ENCODE measurements around the gene FLYWCH1. TPM values are rescaled to one million over a fixed set of nuclear protein-coding genes. Genes with fewer than 3 reads are reported as not detected.

The FLYWCH1 gene
- total RNA-seq, 1 donor from 2014 or later: 5.1 TPM

DNA sequence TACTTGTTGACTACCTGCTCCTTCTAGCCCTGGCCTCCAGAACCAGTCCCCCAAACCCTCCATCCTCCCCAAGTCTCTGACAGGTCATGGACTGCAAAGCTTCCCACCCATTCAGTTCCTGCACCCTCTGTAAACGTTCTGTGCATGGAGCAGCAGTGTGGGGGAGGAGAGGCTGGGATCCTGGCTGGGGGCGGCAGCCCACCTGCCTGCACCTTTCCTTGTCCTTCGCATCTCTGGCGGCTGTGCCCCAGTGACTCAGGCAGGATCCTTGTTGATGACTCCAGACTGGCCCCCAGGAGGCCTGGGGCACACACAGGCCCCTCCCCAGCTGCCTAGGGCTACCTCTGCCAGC lies 70.1 kb downstream of the FLYWCH1 start:
- Histone ChIP-seq H3K4me2 (peak overlapping the region; percentile 78), H3K9ac (no peak overlapping the region), H3K4me3 (peak overlapping the region; percentile 65), H3K27ac (peak overlapping the region; percentile 32), H3K27me3 (peaks cover 7% of the 10 kb centered on the region), H3K4me1 (peaks cover 26% of the 10 kb centered on the region), H3F3A (ENCODE audit: low read depth) (peaks cover 38% of the 10 kb centered on the region), H3K9me3 (ENCODE audit: low read depth) (no peaks in the 10 kb centered on the region), H3K36me3 (no peaks in the 10 kb centered on the region), H3K79me2 (ENCODE audit: low read depth) (peaks cover 16% of the 10 kb centered on the region), H4K20me1 (ENCODE audit: low read depth) (peaks cover 13% of the 10 kb centered on the region), H2AFZ (replicated peaks) (no peak overlapping the region)
- TF ChIP-seq, protein P1, sequence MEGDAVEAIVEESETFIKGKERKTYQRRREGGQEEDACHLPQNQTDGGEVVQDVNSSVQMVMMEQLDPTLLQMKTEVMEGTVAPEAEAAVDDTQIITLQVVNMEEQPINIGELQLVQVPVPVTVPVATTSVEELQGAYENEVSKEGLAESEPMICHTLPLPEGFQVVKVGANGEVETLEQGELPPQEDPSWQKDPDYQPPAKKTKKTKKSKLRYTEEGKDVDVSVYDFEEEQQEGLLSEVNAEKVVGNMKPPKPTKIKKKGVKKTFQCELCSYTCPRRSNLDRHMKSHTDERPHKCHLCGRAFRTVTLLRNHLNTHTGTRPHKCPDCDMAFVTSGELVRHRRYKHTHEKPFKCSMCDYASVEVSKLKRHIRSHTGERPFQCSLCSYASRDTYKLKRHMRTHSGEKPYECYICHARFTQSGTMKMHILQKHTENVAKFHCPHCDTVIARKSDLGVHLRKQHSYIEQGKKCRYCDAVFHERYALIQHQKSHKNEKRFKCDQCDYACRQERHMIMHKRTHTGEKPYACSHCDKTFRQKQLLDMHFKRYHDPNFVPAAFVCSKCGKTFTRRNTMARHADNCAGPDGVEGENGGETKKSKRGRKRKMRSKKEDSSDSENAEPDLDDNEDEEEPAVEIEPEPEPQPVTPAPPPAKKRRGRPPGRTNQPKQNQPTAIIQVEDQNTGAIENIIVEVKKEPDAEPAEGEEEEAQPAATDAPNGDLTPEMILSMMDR (IDR thresholded peaks at IDR 0.05): no peak
- TF ChIP-seq EZH2phosphoT487 (IDR thresholded peaks at IDR 0.05) (no peak), EZH2 (IDR thresholded peaks at IDR 0.05) (no peak)
- H3K4me3 Mint-ChIP-seq: peak overlapping the region; percentile 76
- peaks cover 26% of the 10 kb centered on the region for H3K4me1 Mint-ChIP-seq
- H3K27me3 Mint-ChIP-seq (ENCODE audit: insufficient read depth, low read depth): peaks cover 9% of the 10 kb centered on the region
- no peak overlapping the region for H3K27ac Mint-ChIP-seq
- H3K9me3 Mint-ChIP-seq: no peaks in the 10 kb centered on the region
- peak; percentile 27 for DNase-seq (ENCODE audit: low spot score)
- H3K36me3 Mint-ChIP-seq: peaks cover 2% of the 10 kb centered on the region

DNA sequence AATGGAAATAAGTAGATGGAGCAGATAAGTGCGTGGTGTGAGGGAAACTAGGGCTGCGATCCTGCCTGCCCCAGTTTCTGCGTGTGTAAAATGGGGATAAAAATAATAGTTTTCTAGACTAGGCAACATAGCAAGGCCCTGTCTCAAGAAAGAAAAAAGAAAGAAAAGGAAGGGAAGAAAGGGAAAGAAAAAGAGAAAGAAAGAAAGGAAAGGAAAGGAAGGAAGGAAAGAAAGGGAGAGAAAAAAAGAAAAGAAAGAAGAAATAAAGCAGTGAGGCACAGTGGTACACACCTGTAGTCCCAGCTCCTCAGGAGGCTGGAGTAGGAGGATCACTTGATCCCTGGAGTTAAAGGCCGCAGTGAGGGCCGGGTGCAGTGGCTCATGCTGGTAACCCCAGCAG lies 70.7 kb downstream of the FLYWCH1 start:
- Histone ChIP-seq H4K20me1 (ENCODE audit: low read depth) (peaks cover 8% of the 10 kb centered on the region), H3F3A (ENCODE audit: low read depth) (peaks cover 38% of the 10 kb centered on the region), H3K4me1 (peaks cover 26% of the 10 kb centered on the region), H2AFZ (replicated peaks) (no peak overlapping the region), H3K4me3 (no peak overlapping the region), H3K9me3 (ENCODE audit: low read depth) (no peaks in the 10 kb centered on the region), H3K27me3 (peaks cover 7% of the 10 kb centered on the region), H3K9ac (no peak overlapping the region), H3K36me3 (no peaks in the 10 kb centered on the region), H3K79me2 (ENCODE audit: low read depth) (peaks cover 16% of the 10 kb centered on the region), H3K4me2 (no peak overlapping the region), H3K27ac (no peak overlapping the region)
- Mint-ChIP-seq H3K4me1 (peaks cover 24% of the 10 kb centered on the region), H3K27ac (no peak overlapping the region), H3K9me3 (no peaks in the 10 kb centered on the region), H3K36me3 (no peaks in the 10 kb centered on the region), H3K27me3 (ENCODE audit: insufficient read depth, low read depth) (peaks cover 9% of the 10 kb centered on the region), H3K4me3 (peak overlapping the region; percentile 71)
- TF ChIP-seq, protein P1 (IDR thresholded peaks at IDR 0.05): no peak
- TF ChIP-seq EZH2phosphoT487 (IDR thresholded peaks at IDR 0.05) (no peak), EZH2 (IDR thresholded peaks at IDR 0.05) (no peak)
- DNase-seq (ENCODE audit: low spot score): no peak

GRCh38 chr16:2983706-2984136 lies 72.0 kb downstream of the FLYWCH1 start:
- H3K9me3 Mint-ChIP-seq: no peaks in the 10 kb centered on the region

More at GRCh38 chr16:2983706-2984136, 72.0 kb downstream of the FLYWCH1 start:
- no peak overlapping the region for H3K4me3 Mint-ChIP-seq
- H3K36me3 Mint-ChIP-seq: no peaks in the 10 kb centered on the region
- no peak overlapping the region for H3K4me3 ChIP-seq
- peak overlapping the region; percentile 43 for H3K4me2 ChIP-seq
- H2AFZ ChIP-seq (replicated peaks): no peak overlapping the region
- H3K9ac ChIP-seq: no peak overlapping the region
- peaks cover 7% of the 10 kb centered on the region for H3K27me3 ChIP-seq
- H3K36me3 ChIP-seq: no peaks in the 10 kb centered on the region
- no peaks in the 10 kb centered on the region for H3K9me3 ChIP-seq (ENCODE audit: low read depth)
- no peak for TF ChIP-seq EZH2 (IDR thresholded peaks at IDR 0.05)
- TF ChIP-seq, protein P1 (IDR thresholded peaks at IDR 0.05): peak; percentile 91
- H3K79me2 ChIP-seq (ENCODE audit: low read depth): peaks cover 13% of the 10 kb centered on the region
- H3F3A ChIP-seq (ENCODE audit: low read depth): peaks cover 38% of the 10 kb centered on the region
- peaks cover 6% of the 10 kb centered on the region for H3K27me3 Mint-ChIP-seq (ENCODE audit: insufficient read depth, low read depth)
- H3K4me1 Mint-ChIP-seq: peaks cover 20% of the 10 kb centered on the region
- H3K27ac ChIP-seq: no peak overlapping the region
- peaks cover 28% of the 10 kb centered on the region for H3K4me1 ChIP-seq
- no peak overlapping the region for H3K27ac Mint-ChIP-seq
- H4K20me1 ChIP-seq (ENCODE audit: low read depth): peaks cover 5% of the 10 kb centered on the region
- DNase-seq (ENCODE audit: low spot score): peak; percentile 91
